Spleen (tissue), 7 donors: ENCODE data around the gene SERTAD3.
"Not testable (repeated sequence)": the region's sequence is repeated elsewhere in the genome, so short reads cannot be mapped to it uniquely, and the experiment has no call there.

ENCODE experiments used
- POLR2A ChIP-seq, 3 donors: fragments of 450-650 bp; IDR thresholded peaks; one replicate each; pipeline ENCODE4 v1.5.1; 2017; ENCODE audit warnings: antibody characterized with exemption in 3 of 3, mild to moderate bottlenecking in 1 of 3
- POLR2AphosphoS5 ChIP-seq, 3 donors: sonication (generic); formaldehyde crosslinking; IDR thresholded peaks; one replicate each; pipeline ENCODE4 v1.5.1; 2017; ENCODE audit warnings: antibody characterized with exemption in 3 of 3
- TF ChIP-seq, protein P1 (sequence below), 11 experiments: fragments of 200-600 bp in 7 of 11; fragments of 450-650 bp in 4 of 11; sonication (generic) in 4 of 11; IDR thresholded peaks in 8 of 11; conservative IDR thresholded peaks in 3 of 11; 1 replicate in 7 of 11; 2 replicates in 4 of 11; pipeline versions ENCODE4 v1.4.0 to v1.8.0; 2016 to 2021; ENCODE audit warnings: antibody characterized with exemption in 11 of 11, inconsistent platforms in 4 of 11, mild to moderate bottlenecking in 1 of 11
- donor health status: DM: no; HTN: no; CAD: no; lungs with moderate emphysema.
- donor health status: DM: no; HTN: no; CAD: no.
- donor health status: DM: no; HTN: no; CAD: no.

DNA sequence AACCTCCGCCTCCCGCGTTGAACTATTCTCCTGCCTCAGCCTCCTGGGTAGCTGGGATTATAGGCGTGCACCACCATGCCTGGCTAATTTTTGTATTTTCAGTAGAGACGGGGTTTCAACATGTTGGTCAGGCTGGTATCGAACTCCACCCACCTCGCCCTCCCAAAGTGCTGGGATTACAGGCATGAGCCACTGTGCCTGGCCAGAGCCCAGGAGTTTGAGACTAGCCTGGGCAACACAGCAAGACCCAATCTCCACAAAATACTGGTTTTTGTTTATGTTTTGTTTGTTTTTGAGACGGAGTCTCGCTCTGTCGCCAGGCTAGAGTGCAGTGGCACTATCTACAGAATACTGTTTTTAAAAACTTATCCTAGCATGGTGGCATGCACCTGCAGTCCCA, 13.9 kb downstream of the SERTAD3 start:
- TF ChIP-seq, protein P1, sequence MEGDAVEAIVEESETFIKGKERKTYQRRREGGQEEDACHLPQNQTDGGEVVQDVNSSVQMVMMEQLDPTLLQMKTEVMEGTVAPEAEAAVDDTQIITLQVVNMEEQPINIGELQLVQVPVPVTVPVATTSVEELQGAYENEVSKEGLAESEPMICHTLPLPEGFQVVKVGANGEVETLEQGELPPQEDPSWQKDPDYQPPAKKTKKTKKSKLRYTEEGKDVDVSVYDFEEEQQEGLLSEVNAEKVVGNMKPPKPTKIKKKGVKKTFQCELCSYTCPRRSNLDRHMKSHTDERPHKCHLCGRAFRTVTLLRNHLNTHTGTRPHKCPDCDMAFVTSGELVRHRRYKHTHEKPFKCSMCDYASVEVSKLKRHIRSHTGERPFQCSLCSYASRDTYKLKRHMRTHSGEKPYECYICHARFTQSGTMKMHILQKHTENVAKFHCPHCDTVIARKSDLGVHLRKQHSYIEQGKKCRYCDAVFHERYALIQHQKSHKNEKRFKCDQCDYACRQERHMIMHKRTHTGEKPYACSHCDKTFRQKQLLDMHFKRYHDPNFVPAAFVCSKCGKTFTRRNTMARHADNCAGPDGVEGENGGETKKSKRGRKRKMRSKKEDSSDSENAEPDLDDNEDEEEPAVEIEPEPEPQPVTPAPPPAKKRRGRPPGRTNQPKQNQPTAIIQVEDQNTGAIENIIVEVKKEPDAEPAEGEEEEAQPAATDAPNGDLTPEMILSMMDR (IDR thresholded peaks at IDR 0.05 in 8 of 11, conservative IDR thresholded peaks at IDR 0.05 in 3 of 11) = not testable (repeated sequence)
- TF ChIP-seq POLR2A, POLR2AphosphoS5 (IDR thresholded peaks at IDR 0.05): not testable (repeated sequence)
